GM12878 (cell line): ENCODE results near the gene KIRREL2. TPM values are rescaled to one million over a fixed set of nuclear protein-coding genes. Genes with fewer than 3 reads are reported as not detected.

Source experiments
- ATAC-seq: fragments of 200-7000 bp; cut with Tn5 transposase; 3 replicates; pipeline ENCODE4 v1.9.1; 2020; ENCODE audit warnings: mild to moderate bottlenecking, moderate library complexity
- BruUV-seq: library from RNA; stranded (reverse); fragments of 400-500 nt; replicated peaks from 2 replicates; lab custom pipeline; 2021; lab: Mats Ljungman, UMichigan
- CTCF ChIA-PET: fragments of 300-600 bp; sonication (Branson Sonifier 250); formaldehyde crosslinking; extraction: SDS; loops from one replicate; lab custom pipeline; 2021; ENCODE audit warnings: inconsistent platforms; lab: Yijun Ruan, JAX
- POLR2A ChIA-PET: fragments of 350-600 bp; formaldehyde crosslinking; extraction: SDS; loops from one replicate; lab custom pipeline; 2021; ENCODE audit warnings: inconsistent platforms; lab: Charles Lee
- RAD21 ChIA-PET: fragments of 300-600 bp; sonication (Branson Sonifier 250); formaldehyde crosslinking; loops from one replicate; lab custom pipeline; 2023; ENCODE audit warnings: antibody characterized with exemption; ENCODE audit not compliant: unreplicated experiment; lab: Charles Lee
- SMC1A ChIA-PET: fragments of 300-600 bp; sonication (Branson Sonifier 250); formaldehyde crosslinking; loops from one replicate; lab custom pipeline; 2023; ENCODE audit not compliant: unreplicated experiment, uncharacterized antibody; lab: Charles Lee
- DNase-seq: peaks from one replicate; pipeline ENCODE4 v3.0.0-alpha.2; 2011; ENCODE audit warnings: low read depth, low spot score
- FAIRE-seq: peaks from 3 replicates; lab custom pipeline; 2011; peaks lifted over from hg19 to GRCh38; lab: Jason Lieb, UNC
- H2AFZ ChIP-seq: 2 replicates; pipeline ENCODE4 v1.6.0; 2011; ENCODE audit warnings: low read depth, low read length, control low read depth; ENCODE audit not compliant: control insufficient read depth
- H3K27ac ChIP-seq: 2 replicates; pipeline ENCODE4 v1.5.1; 2011; ENCODE audit warnings: control low read depth; ENCODE audit not compliant: control insufficient read depth, insufficient read depth
- H3K27me3 ChIP-seq, 2 experiments: replicated peaks in 1 of 2; 2 replicates each; pipeline versions ENCODE4 v1.6.0 to v1.6.1; 2011; ENCODE audit warnings: low read length in 1 of 2; ENCODE audit not compliant: control insufficient read depth in 2 of 2, insufficient read depth in 2 of 2
- H3K36me3 ChIP-seq, 2 experiments: 2 replicates each; pipeline ENCODE4 v1.5.1; 2011; ENCODE audit warnings: low read length in 1 of 2; ENCODE audit not compliant: control insufficient read depth in 2 of 2, insufficient read depth in 2 of 2
- H3K4me1 ChIP-seq: 2 replicates; pipeline ENCODE4 v1.6.1; 2011; ENCODE audit warnings: mild to moderate bottlenecking, low read length, moderate library complexity, mixed read lengths; ENCODE audit not compliant: control insufficient read depth, insufficient read depth
- H3K4me2 ChIP-seq: 2 replicates; pipeline ENCODE4 v1.6.0; 2011; ENCODE audit warnings: control low read depth; ENCODE audit not compliant: control insufficient read depth, insufficient read depth
- H3K4me3 ChIP-seq: fragments of 200-600 bp; sonication (generic); 2 replicates; pipeline ENCODE4 v1.5.1; 2016
- H3K79me2 ChIP-seq: 2 replicates; pipeline ENCODE4 v1.6.0; 2011; ENCODE audit warnings: low read length; ENCODE audit not compliant: control insufficient read depth, insufficient read depth
- H3K9ac ChIP-seq: 2 replicates; pipeline ENCODE4 v1.8.0; 2011; ENCODE audit warnings: low read length, control low read depth, mixed read lengths; ENCODE audit not compliant: control insufficient read depth, insufficient read depth
- H3K9me3 ChIP-seq: replicated peaks from 3 replicates; pipeline ENCODE4 v1.5.1; 2011; ENCODE audit warnings: mild to moderate bottlenecking, low read length; ENCODE audit not compliant: control insufficient read depth, insufficient read depth
- H4K20me1 ChIP-seq: 2 replicates; pipeline ENCODE4 v1.6.0; 2011; ENCODE audit not compliant: control insufficient read depth, insufficient read depth
- CBX5 ChIP-seq: sonication (generic); IDR thresholded peaks from 2 replicates; pipeline ENCODE4 v1.6.1; 2016; ENCODE audit warnings: low read depth, moderate library complexity, mild to moderate bottlenecking, inconsistent platforms
- CTCF ChIP-seq, 3 experiments: IDR thresholded peaks in 2 of 3; conservative IDR thresholded peaks in 1 of 3; 2 replicates each; pipeline ENCODE4 v1.5.1; 2011; ENCODE audit warnings: low read depth in 3 of 3, low read length in 3 of 3, mild to moderate bottlenecking in 3 of 3, control low read depth in 2 of 3, moderate library complexity in 2 of 3, inconsistent platforms in 1 of 3, mixed read lengths in 1 of 3; ENCODE audit not compliant: control insufficient read depth in 2 of 3, insufficient read depth in 1 of 3; ENCODE audit errors: extremely low read depth in 1 of 3
- IKZF2 ChIP-seq, 2 experiments: fragments of 450-650 bp; IDR thresholded peaks; 2 replicates each; pipeline ENCODE4 v1.6.1; 2017; ENCODE audit warnings: mild to moderate bottlenecking in 2 of 2, moderate library complexity in 2 of 2
- PRDM15 ChIP-seq: fragments of 450-650 bp; formaldehyde crosslinking; IDR thresholded peaks from 2 replicates; pipeline ENCODE4 v1.4.0; 2020; ENCODE audit warnings: mild to moderate bottlenecking, moderate library complexity
- RBBP5 ChIP-seq: fragments of 200-600 bp; sonication (generic); conservative IDR thresholded peaks from 2 replicates; pipeline ENCODE4 v1.6.1; 2016
- RELA ChIP-seq: fragments of 450-650 bp; IDR thresholded peaks from 2 replicates; pipeline ENCODE4 v1.8.0; 2014; ENCODE audit warnings: borderline replicate concordance; ENCODE audit not compliant: partially characterized antibody
- TBL1XR1 ChIP-seq: IDR thresholded peaks from 2 replicates; pipeline ENCODE4 v1.6.1; 2012; ENCODE audit warnings: low read depth, low read length, improper control_type of control experiment
- WGBS: methylation state at CpG from one replicate; pipeline ENCODE4 v1.1.6; 2016; ENCODE audit warnings: low lambda C conversion rate; ENCODE audit not compliant: insufficient replicate concordance, insufficient coverage; ENCODE audit errors: missing lambda C conversion rate; 5-methylcytosine and 5-hydroxymethylcytosine counted together
- in situ Hi-C: fragments of 300-500 bp; cut with MboI; formaldehyde crosslinking; loops from 9 replicates; pipeline ENCODE4 v1.14.3; 2018; ENCODE audit warnings: mixed read lengths
- intact Hi-C: fragments of 100-400 bp; cut with micrococcal nuclease; formaldehyde crosslinking; loops from one replicate; pipeline ENCODE4 v1.14.2; 2022; ENCODE audit not compliant: unreplicated experiment
- polyA plus RNA-seq, 11 experiments: library from polyadenylated mRNA; depleted of rRNA in 4 of 11; unstranded in 6 of 11; stranded (reverse) in 5 of 11; fragments of >200 nt; fragmentation: Nextera tagmentation in 4 of 11; fragmentation: Illumina TruSeq in 1 of 11; extraction: Ambion mirVana in 4 of 11; extraction: Trizol in 1 of 11; gene quantifications; 1 replicate in 1 of 11; 2 replicates in 10 of 11; pipeline versions ENCODE4 v1.2.1 to v1.2.3, GENCODE V29; 2011 to 2016; ENCODE audit warnings: inconsistent platforms in 2 of 11, missing spikeins in 2 of 11, low read depth in 1 of 11
- total RNA-seq, 4 experiments: library from RNA; depleted of rRNA in 3 of 4; stranded (reverse); fragments of >200 nt in 3 of 4; fragmentation: Illumina TruSeq in 1 of 4; extraction: Trizol in 1 of 4; gene quantifications; 2 replicates each; pipeline versions ENCODE4 v1.2.1 to v1.2.3, GENCODE V29; 2013 to 2021

Gene KIRREL2
- total and polyA plus RNA-seq, 10 of the 15 experiments (the other 5 are each of a cell fraction or from before 2014, with no cell fraction given): 0.03 to 0.06 TPM; not detected in 8

DNA sequence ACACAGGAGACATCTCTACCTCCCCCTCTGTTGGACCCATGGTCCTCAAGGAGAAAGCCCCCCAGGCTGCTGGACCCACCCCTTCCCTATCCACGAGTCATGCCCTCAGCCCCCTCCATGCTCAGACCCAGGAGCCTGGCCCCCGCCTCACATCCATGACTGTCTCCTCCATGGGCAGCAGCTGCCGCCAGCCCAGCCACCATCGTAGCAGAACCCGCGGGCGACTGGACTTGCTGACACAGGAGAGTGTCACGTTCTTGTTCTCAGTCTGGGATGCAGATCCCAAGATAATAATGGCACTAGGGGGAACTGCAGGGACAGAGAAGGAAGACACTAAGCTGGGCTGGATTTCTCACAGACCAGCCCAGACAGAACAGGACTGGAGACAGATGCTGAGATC lies 8.2 kb upstream of the KIRREL2 start:
- DNase-seq (no peak), FAIRE-seq (no peak), ATAC-seq (no peak)
- H3K9ac ChIP-seq: no peak overlapping the region
- RAD21 ChIA-PET: no interaction called here
- H3K4me3 ChIP-seq: no peak overlapping the region
- WGBS: 48% methylated on average over 8 of the region's 8 CpGs
- H3K27ac ChIP-seq: no peak overlapping the region
- H3K79me2 ChIP-seq: no peaks in the 10 kb centered on the region
- H2AFZ ChIP-seq: no peak overlapping the region
- POLR2A ChIA-PET: no interaction called here
- no TSS peak for BruUV-seq
- peaks cover 3 to 6% of the 10 kb centered on the region in 2 experiments; a peak in 3 of 4 replicates for H3K27me3 ChIP-seq
- no peak overlapping the region for H3K4me2 ChIP-seq
- no peaks in the 10 kb centered on the region for H4K20me1 ChIP-seq
- intact Hi-C loops: no loop called here
- CTCF ChIA-PET: no interaction called here
- no peaks in the 10 kb centered on the region for H3K4me1 ChIP-seq
- TF ChIP-seq PRDM15 (CRISPR knock-in tag) (no peak), TBL1XR1 (no peak), CTCF (IDR thresholded peaks at IDR 0.05 in 2 of 3, conservative IDR thresholded peaks at IDR 0.05 in 1 of 3; ENCODE audit: control insufficient read depth in 2 of 3, extremely low read depth in 1 of 3, insufficient read depth in 1 of 3, low read depth in 3 of 3, low read length in 3 of 3) (no peak), RELA (no peak), RBBP5 (no peak), IKZF2 (IDR thresholded peaks at IDR 0.05) (no peak), CBX5 (no peak)
- in situ Hi-C loops: no loop called here
- SMC1A ChIA-PET: no interaction called here
- no peaks in the 10 kb centered on the region; the same call in 2 of the 3 replicates for H3K9me3 ChIP-seq
- H3K36me3 ChIP-seq: no peaks in the 10 kb centered on the region
